Stimulated activated naive B cell treated with anti-CD40 and anti-IgM and Interleukin-4, amounts not matched to agents 10 μg/mL and 1 μg/mL and 100 μg/mL, for 72 hours (primary cell): ENCODE results near the gene MED8.
"Not testable (repeated sequence)": the region's sequence is repeated elsewhere in the genome, so short reads cannot be mapped to it uniquely, and the experiment has no call there.

ENCODE experiments used
- ATAC-seq, 2 donors: fragments of 150-1000 bp; cut with Tn5 transposase; replicated peaks; 2 replicates each; pipeline ENCODE4 v1.10.0; 2021; ENCODE audit warnings: moderate library complexity in 1 of 2
- DNase-seq: peaks from one replicate; pipeline ENCODE4 v3.0.0; 2021
- H3K27ac Mint-ChIP-seq: one replicate; pipeline ENCODE4 v1.8.0; 2022; ENCODE audit warnings: mild to moderate bottlenecking, mixed read lengths
- H3K27me3 Mint-ChIP-seq, 2 donors: one replicate each; pipeline ENCODE4 v1.8.0; 2022; ENCODE audit warnings: mixed read lengths in 2 of 2
- H3K36me3 Mint-ChIP-seq, 2 donors: one replicate each; pipeline ENCODE4 v1.8.0; 2022; ENCODE audit warnings: mixed read lengths in 2 of 2, mild to moderate bottlenecking in 1 of 2
- H3K4me1 Mint-ChIP-seq, 2 donors: one replicate each; pipeline ENCODE4 v1.8.0; 2022; ENCODE audit warnings: mixed read lengths in 2 of 2, mild to moderate bottlenecking in 1 of 2
- H3K4me3 Mint-ChIP-seq, 2 donors: one replicate each; pipeline ENCODE4 v1.8.0; 2022; ENCODE audit warnings: mild to moderate bottlenecking in 2 of 2, mixed read lengths in 2 of 2, moderate library complexity in 1 of 2
- H3K9me3 Mint-ChIP-seq, 2 donors: one replicate each; pipeline ENCODE4 v1.8.0; 2022; ENCODE audit warnings: mixed read lengths in 2 of 2, mild to moderate bottlenecking in 1 of 2

Gene MED8

GRCh38 chr1:43413426-43413825, 23.8 kb upstream of the MED8 start:
- not testable (repeated sequence) for ATAC-seq, DNase-seq, H3K27ac Mint-ChIP-seq, H3K4me1 Mint-ChIP-seq, H3K4me3 Mint-ChIP-seq, H3K27me3 Mint-ChIP-seq, H3K9me3 Mint-ChIP-seq
- H3K36me3 Mint-ChIP-seq = peaks cover 25 to 35% of the 10 kb centered on the region in 2 donors

DNA sequence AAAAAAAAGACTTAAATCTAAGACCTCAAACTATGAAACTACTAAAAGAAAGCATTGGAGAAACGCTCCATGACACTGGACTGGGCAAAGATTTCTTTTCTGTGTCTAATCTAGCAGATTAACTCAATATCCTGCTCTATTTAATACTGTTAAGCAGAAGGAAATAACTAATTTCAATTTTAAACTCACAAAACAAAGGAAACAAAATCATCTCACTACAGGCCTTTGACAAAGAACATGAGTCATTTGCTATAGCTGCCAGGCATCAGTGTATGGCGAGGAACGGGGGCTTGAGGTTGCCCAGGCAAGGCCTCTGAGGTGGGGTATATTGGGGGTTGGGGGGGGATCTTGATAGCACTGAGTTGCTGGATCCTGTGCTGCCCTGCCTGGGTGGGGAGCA, 21.0 kb upstream of the MED8 start:
- H3K27ac Mint-ChIP-seq = no peak overlapping the region
- no peaks in the 10 kb centered on the region for H3K27me3 Mint-ChIP-seq
- H3K4me3 Mint-ChIP-seq = no peak overlapping the region
- peaks cover 0 to 2% of the 10 kb centered on the region in 2 donors for H3K4me1 Mint-ChIP-seq
- ATAC-seq = no peak
- peaks cover 34 to 50% of the 10 kb centered on the region in 2 donors for H3K36me3 Mint-ChIP-seq
- DNase-seq = no peak
- H3K9me3 Mint-ChIP-seq = no peaks in the 10 kb centered on the region

DNA sequence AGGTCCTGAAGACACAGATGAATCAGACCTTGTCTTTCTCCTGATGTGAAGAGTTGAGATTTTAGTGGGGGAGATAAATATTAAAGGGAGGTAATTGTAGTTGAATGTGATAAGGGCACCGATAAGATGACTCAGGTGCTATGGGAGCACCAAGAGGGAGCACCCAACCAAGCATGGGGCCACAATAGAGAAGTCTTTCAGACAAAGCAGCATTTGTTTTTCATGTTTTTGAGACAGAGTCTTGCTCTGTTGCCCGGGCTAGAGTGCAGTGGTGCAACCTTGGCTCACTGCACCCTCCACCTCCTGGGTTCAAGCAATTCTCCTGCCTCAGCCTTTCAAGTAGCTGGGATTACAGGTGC, 16.3 kb upstream of the MED8 start:
- ATAC-seq (no peak), DNase-seq (no peak)
- H3K4me1 Mint-ChIP-seq = peaks cover 13% of the 10 kb centered on the region in 2 donors
- no peaks in the 10 kb centered on the region for H3K27me3 Mint-ChIP-seq
- peaks cover 40 to 57% of the 10 kb centered on the region in 2 donors for H3K36me3 Mint-ChIP-seq
- no peaks in the 10 kb centered on the region for H3K9me3 Mint-ChIP-seq
- no peak overlapping the region for H3K27ac Mint-ChIP-seq
- H3K4me3 Mint-ChIP-seq = no peak overlapping the region

DNA sequence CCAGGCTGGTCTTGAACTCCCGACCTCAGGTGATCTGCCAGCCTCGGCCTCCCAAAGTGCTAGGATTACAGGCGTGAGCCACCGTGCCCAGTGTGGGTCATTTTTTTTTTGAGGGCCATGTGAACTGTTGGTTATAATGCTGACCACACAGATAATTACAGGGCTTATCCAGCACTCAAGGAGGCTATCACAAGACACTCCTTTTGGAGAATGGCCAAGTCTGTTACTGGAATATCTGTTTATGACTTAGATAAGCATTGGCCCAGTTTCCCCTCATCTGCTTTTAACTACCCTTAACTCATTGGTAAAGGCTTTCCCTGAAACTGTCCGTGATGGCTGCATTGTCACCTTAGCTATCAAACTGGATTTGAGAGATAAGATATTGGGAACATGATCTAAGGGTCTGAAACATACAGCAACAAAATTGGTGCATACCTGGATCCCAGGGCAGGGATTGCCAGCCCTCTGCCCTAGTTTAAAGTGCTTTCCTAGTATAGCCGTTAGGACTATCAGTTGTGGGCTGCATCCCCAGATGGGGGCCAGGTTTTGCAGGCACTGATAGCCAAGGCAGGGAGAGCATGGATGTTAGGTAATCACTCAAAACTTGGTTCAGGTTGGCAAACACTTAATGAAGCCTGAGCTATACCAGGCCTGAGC, 15.7 kb upstream of the MED8 start:
- Mint-ChIP-seq H3K9me3 (no peaks in the 10 kb centered on the region), H3K27ac (no peak overlapping the region), H3K36me3 (peaks cover 40 to 58% of the 10 kb centered on the region in 2 donors), H3K27me3 (no peaks in the 10 kb centered on the region), H3K4me1 (peaks cover 13 to 14% of the 10 kb centered on the region in 2 donors), H3K4me3 (no peak overlapping the region)
- ATAC-seq = no peak
- no peak for DNase-seq

DNA sequence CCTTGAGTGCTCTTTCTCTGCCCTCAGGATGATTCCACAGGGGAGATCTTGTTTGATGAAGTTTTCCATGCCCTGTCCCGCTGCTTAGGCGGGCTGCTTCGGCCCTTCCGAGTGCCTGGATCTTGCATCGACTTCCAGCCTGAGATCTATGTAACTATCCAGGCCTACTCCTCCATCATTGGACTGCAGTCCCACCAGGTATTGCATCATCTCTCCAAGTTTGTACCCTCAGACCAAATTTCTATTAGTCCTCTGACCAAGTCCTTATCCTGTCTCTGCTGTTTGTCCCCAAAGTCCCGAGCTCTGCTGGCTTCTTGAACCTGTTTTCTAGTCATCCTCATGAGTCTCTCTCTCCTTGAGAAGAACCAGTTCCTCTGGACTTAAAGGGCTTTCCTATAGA, 14.8 kb upstream of the MED8 start:
- Mint-ChIP-seq H3K36me3 (peaks cover 39 to 56% of the 10 kb centered on the region in 2 donors), H3K4me1 (peaks cover 13 to 16% of the 10 kb centered on the region in 2 donors), H3K27me3 (no peaks in the 10 kb centered on the region), H3K4me3 (no peak overlapping the region), H3K27ac (no peak overlapping the region), H3K9me3 (no peaks in the 10 kb centered on the region)
- ATAC-seq (no peak), DNase-seq (no peak)

GRCh38 chr1:43402089-43402865, 12.7 kb upstream of the MED8 start:
- Mint-ChIP-seq H3K27me3 (no peaks in the 10 kb centered on the region), H3K36me3 (peaks cover 32 to 57% of the 10 kb centered on the region in 2 donors), H3K4me1 (peaks cover 13 to 16% of the 10 kb centered on the region in 2 donors), H3K27ac (peak overlapping the region; percentile 7), H3K4me3 (no peak overlapping the region), H3K9me3 (no peaks in the 10 kb centered on the region)
- no peak for DNase-seq
- ATAC-seq = no peak

DNA sequence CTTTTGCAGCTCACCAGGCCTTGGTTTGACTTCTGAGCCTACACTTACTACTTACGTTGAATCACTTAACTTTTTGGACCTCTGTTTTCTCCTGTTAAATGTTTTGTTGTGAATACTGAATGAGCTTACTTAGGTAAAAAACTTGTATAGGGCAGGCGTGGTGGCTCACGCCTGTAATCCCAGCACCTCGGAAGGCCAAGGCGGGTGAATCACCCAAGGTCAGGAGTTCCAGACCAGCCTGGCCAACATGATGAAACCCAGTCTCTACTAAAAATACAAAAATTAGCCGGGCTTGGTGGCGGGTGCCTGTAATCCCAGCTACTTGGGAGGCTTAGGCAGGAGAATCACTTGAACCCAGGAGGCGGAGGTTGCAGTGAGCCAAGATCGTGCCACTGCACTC, 10.8 kb upstream of the MED8 start:
- H3K27me3 Mint-ChIP-seq, H3K27ac Mint-ChIP-seq, H3K4me3 Mint-ChIP-seq, DNase-seq, H3K9me3 Mint-ChIP-seq, ATAC-seq: not testable (repeated sequence)
- Mint-ChIP-seq H3K4me1 (peaks cover 17 to 25% of the 10 kb centered on the region in 2 donors), H3K36me3 (peaks cover 25 to 52% of the 10 kb centered on the region in 2 donors)

- no peak overlapping the region for H3K27ac Mint-ChIP-seq
- peaks cover 13 to 45% of the 10 kb centered on the region in 2 donors for H3K36me3 Mint-ChIP-seq
- no peaks in the 10 kb centered on the region for H3K9me3 Mint-ChIP-seq
- H3K27me3 Mint-ChIP-seq = no peaks in the 10 kb centered on the region
- DNase-seq (no peak), ATAC-seq (no peak)
- H3K4me3 Mint-ChIP-seq = no peak overlapping the region
- H3K4me1 Mint-ChIP-seq = peaks cover 22 to 33% of the 10 kb centered on the region in 2 donors
Observed at GRCh38 chr1:43398227-43398626, 8.6 kb upstream of the MED8 start.

DNA sequence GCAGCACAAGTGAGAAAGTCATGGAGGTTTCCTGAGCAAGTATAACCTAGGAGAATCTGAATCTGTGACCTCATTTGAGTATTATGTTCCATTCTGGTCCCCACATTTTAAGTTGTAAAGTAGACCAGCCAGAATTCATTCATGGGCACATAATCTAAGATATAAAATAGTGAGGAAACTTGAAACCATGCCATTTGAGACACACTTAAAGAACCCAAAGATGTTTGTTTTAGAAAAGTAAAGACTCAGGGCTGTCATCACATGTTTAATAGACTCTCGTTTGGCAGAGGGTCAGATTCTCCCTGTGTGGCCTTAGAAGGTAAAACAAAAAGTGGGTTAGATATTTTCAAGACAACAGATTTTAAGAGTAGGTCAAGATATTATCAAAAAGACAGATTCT, 6.5 kb upstream of the MED8 start:
- H3K9me3 Mint-ChIP-seq = no peaks in the 10 kb centered on the region
- no peak overlapping the region for H3K4me3 Mint-ChIP-seq
- ATAC-seq = no peak
- DNase-seq = no peak
- peaks cover 17 to 20% of the 10 kb centered on the region in 2 donors for H3K4me1 Mint-ChIP-seq
- H3K27me3 Mint-ChIP-seq = no peaks in the 10 kb centered on the region
- peaks cover 7 to 32% of the 10 kb centered on the region in 2 donors for H3K36me3 Mint-ChIP-seq
- H3K27ac Mint-ChIP-seq = no peak overlapping the region

DNA sequence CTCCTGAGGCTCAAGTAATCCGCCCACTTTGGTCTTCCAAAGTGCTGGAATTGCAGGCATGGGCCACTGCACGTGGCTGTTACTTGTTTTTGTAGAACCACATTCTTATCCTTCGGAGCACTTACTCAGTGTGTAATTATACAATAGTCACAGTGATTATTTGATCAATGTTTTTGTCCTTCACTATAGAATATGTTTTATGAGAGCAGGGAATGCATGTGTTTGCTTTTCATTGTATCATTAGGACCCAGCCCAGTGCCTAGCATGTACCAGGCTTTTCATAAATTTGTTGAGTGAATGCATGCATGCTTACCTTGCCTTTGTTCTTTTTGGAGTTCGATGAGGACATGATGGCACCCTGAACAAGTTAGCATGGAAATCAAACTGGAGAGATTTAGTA, 5.9 kb upstream of the MED8 start:
- H3K36me3 Mint-ChIP-seq = peaks cover 7 to 32% of the 10 kb centered on the region in 2 donors
- ATAC-seq = no peak
- no peak overlapping the region for H3K27ac Mint-ChIP-seq
- H3K4me3 Mint-ChIP-seq = no peak overlapping the region
- H3K27me3 Mint-ChIP-seq = no peaks in the 10 kb centered on the region
- DNase-seq = no peak
- H3K4me1 Mint-ChIP-seq = peaks cover 18 to 20% of the 10 kb centered on the region in 2 donors
- no peaks in the 10 kb centered on the region for H3K9me3 Mint-ChIP-seq

DNA sequence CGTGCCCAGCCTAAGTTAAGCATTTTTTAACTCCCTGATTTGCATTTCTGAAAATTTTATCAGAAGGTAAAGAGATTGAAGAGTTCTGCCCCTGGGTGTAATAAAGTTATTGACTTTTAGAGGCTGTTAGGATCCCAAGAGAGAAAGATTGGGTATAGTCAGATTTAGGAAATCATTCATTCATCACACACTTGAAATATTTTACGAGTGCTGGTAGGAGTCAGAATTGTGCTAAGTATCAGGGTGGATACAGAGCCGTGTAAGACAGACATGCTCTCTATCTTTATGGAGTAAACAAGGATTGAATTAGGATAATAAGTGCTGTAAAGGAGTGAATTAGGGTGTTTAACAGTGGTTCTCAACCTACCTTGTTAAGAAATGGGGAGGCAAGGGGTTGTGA, 3.1 kb upstream of the MED8 start:
- Mint-ChIP-seq H3K4me3 (no peak overlapping the region), H3K27ac (no peak overlapping the region), H3K27me3 (no peaks in the 10 kb centered on the region), H3K36me3 (peaks cover 12 to 29% of the 10 kb centered on the region in 2 donors), H3K4me1 (peaks cover 33 to 41% of the 10 kb centered on the region in 2 donors), H3K9me3 (no peaks in the 10 kb centered on the region)
- ATAC-seq = no peak
- DNase-seq = no peak

DNA sequence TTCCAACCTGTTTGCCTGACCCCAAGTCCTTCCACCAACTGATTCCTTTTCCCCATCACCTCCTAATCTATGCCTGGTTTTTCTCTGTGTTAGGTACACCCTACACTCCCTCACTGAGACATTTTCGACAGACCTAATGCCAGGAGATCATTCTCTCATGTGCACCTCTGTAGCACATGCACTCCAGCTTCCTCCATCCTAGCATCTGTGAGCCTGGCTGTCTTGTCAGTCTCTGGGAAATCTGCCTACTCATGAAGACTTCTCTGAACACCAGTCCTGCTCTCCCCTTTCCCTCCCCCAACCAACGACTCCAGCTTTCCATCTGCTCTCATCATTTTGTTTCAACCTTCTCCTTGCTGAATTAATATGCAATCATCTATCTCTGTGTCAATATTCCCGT, 987 bp downstream of the MED8 start:
- ATAC-seq (no peak), DNase-seq (no peak)
- Mint-ChIP-seq H3K27ac (peak overlapping the region; percentile 96), H3K4me3 (peak overlapping the region; percentile 96 to 99), H3K27me3 (no peaks in the 10 kb centered on the region), H3K4me1 (peaks cover 27 to 28% of the 10 kb centered on the region in 2 donors), H3K9me3 (no peaks in the 10 kb centered on the region), H3K36me3 (peaks cover 19 to 36% of the 10 kb centered on the region in 2 donors)

GRCh38 chr1:43387976-43388599, 1.5 kb downstream of the MED8 start:
- ATAC-seq (no peak), DNase-seq (no peak)
- H3K9me3 Mint-ChIP-seq = no peaks in the 10 kb centered on the region
- H3K4me1 Mint-ChIP-seq = peaks cover 23 to 25% of the 10 kb centered on the region in 2 donors
- no peaks in the 10 kb centered on the region for H3K27me3 Mint-ChIP-seq
- peak overlapping the region; percentile 96 to 99 for H3K4me3 Mint-ChIP-seq
- H3K36me3 Mint-ChIP-seq = peaks cover 23 to 38% of the 10 kb centered on the region in 2 donors
- H3K27ac Mint-ChIP-seq = peak overlapping the region; percentile 96

- H3K27ac Mint-ChIP-seq = no peak overlapping the region
- H3K27me3 Mint-ChIP-seq = no peaks in the 10 kb centered on the region
- H3K36me3 Mint-ChIP-seq = peaks cover 29 to 50% of the 10 kb centered on the region in 2 donors
- peaks cover 25 to 27% of the 10 kb centered on the region in 2 donors for H3K4me1 Mint-ChIP-seq
- no peak for ATAC-seq
- no peaks in the 10 kb centered on the region for H3K9me3 Mint-ChIP-seq
- no peak for DNase-seq
- H3K4me3 Mint-ChIP-seq = no peak overlapping the region
Observed at GRCh38 chr1:43386676-43387075, 2.9 kb downstream of the MED8 start.

DNA sequence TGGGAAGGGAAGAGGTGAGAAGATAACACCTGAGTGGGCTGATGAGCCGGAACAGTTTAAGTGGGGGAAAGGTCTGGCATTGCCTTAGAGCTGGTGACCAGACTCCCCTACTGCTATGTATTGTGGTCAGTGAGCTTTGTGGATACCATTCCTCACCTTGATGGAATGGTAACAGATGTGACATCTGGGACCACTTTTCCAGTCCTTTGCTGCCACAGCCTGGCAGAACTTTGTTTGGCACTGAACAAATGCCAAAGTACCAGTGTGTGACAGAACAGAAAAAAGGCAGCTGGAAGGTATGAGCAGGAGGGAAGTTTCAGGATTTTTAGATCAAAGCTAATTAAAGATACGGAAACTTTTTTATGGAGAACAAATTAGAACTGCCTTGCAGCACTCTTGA, 6.2 kb downstream of the MED8 start:
- peaks cover 37 to 61% of the 10 kb centered on the region in 2 donors for H3K36me3 Mint-ChIP-seq
- peaks cover 13 to 21% of the 10 kb centered on the region in 2 donors for H3K4me1 Mint-ChIP-seq
- no peak for DNase-seq
- no peak overlapping the region for H3K4me3 Mint-ChIP-seq
- no peaks in the 10 kb centered on the region for H3K9me3 Mint-ChIP-seq
- no peak overlapping the region for H3K27ac Mint-ChIP-seq
- no peak for ATAC-seq
- H3K27me3 Mint-ChIP-seq = no peaks in the 10 kb centered on the region
